Fibroblast of lung (primary cell): ENCODE data around the gene CCL2. TPM values are rescaled to one million over a fixed set of nuclear protein-coding genes. Genes with fewer than 3 reads are reported as not detected.

Source experiments
- DNase-seq, 2 donors: peaks; one replicate each; pipeline versions ENCODE4 v3.0.0 to v3.0.0-alpha.2; 2010; ENCODE audit warnings: low read depth in 2 of 2
- H2AFZ ChIP-seq: 2 replicates; pipeline ENCODE4 v1.5.1; 2012; ENCODE audit warnings: low read length, control low read depth, inconsistent platforms
- H3K27ac ChIP-seq: 2 replicates; pipeline ENCODE4 v1.5.1; 2011; ENCODE audit warnings: low read length, control low read depth; ENCODE audit not compliant: insufficient read depth
- H3K27me3 ChIP-seq: 2 replicates; pipeline ENCODE4 v1.5.1; 2011; ENCODE audit warnings: mild to moderate bottlenecking, low read length; ENCODE audit not compliant: control insufficient read depth, insufficient read depth
- H3K36me3 ChIP-seq: 2 replicates; pipeline ENCODE4 v1.5.1; 2011; ENCODE audit warnings: low read length; ENCODE audit not compliant: control insufficient read depth, insufficient read depth
- H3K4me1 ChIP-seq: 2 replicates; pipeline ENCODE4 v1.5.1; 2011; ENCODE audit warnings: low read length; ENCODE audit not compliant: control insufficient read depth, insufficient read depth; ENCODE audit errors: extremely low read depth
- H3K4me2 ChIP-seq: 2 replicates; pipeline ENCODE4 v1.5.1; 2011; ENCODE audit warnings: low read length, control low read depth; ENCODE audit not compliant: insufficient read depth; ENCODE audit errors: extremely low read depth
- H3K4me3 ChIP-seq, 4 experiments: fragments of 200-600 bp in 1 of 4; sonication (generic) in 1 of 4; replicated peaks in 1 of 4; 2 replicates each; pipeline ENCODE4 v1.5.1; 2011 to 2016; ENCODE audit warnings: low read length in 4 of 4, low read depth in 3 of 4, mild to moderate bottlenecking in 3 of 4, control low read depth in 2 of 4, inconsistent platforms in 1 of 4, mixed read lengths in 1 of 4; ENCODE audit not compliant: insufficient read depth in 1 of 4; ENCODE audit errors: control extremely low read depth in 1 of 4
- H3K79me2 ChIP-seq: 2 replicates; pipeline ENCODE4 v1.5.1; 2012; ENCODE audit warnings: mild to moderate bottlenecking, low read length, inconsistent platforms; ENCODE audit not compliant: control insufficient read depth, insufficient read depth
- H3K9ac ChIP-seq: 2 replicates; pipeline ENCODE4 v1.5.1; 2011; ENCODE audit warnings: mild to moderate bottlenecking, low read length, control low read depth; ENCODE audit not compliant: insufficient read depth
- H3K9me3 ChIP-seq: 2 replicates; pipeline ENCODE4 v1.5.1; 2012; ENCODE audit warnings: low read depth, low read length; ENCODE audit not compliant: control insufficient read depth, insufficient read depth
- H4K20me1 ChIP-seq: 2 replicates; pipeline ENCODE4 v1.5.1; 2011; ENCODE audit warnings: low read length; ENCODE audit not compliant: control insufficient read depth, insufficient read depth; ENCODE audit errors: extremely low read depth
- CTCF ChIP-seq, 2 donors: IDR thresholded peaks in 1 of 2; conservative IDR thresholded peaks in 1 of 2; 1 replicate in 1 of 2; 2 replicates in 1 of 2; pipeline ENCODE4 v1.5.1; 2011 to 2012; ENCODE audit warnings: low read length in 2 of 2, control low read depth in 1 of 2, inconsistent platforms in 1 of 2, low read depth in 1 of 2, mild to moderate bottlenecking in 1 of 2
- EZH2 ChIP-seq: IDR thresholded peaks from 2 replicates; pipeline ENCODE4 v1.5.1; 2012; ENCODE audit warnings: low read length, control low read depth, mild to moderate bottlenecking; ENCODE audit errors: missing control alignments
- polyA plus RNA-seq, 2 donors: library from polyadenylated mRNA; depleted of rRNA in 1 of 2; stranded (reverse) in 1 of 2; unstranded in 1 of 2; fragments of >200 nt; gene quantifications; 2 replicates each; pipeline ENCODE4 v1.2.1, GENCODE V29; 2011 to 2012; ENCODE audit warnings: missing spikeins in 1 of 2
- total RNA-seq: library from RNA; depleted of rRNA; stranded (reverse); fragments of >200 nt; gene quantifications from 2 replicates; pipeline ENCODE4 v1.2.1, GENCODE V29; 2014

CCL2 gene
- total and polyA plus RNA-seq, 2 donors (not counting 1 experiment from before 2014, with no cell fraction given): 42.9 to 170 TPM

GRCh38 chr17:34283571-34283970 lies 28.5 kb downstream of the CCL2 start:
- peaks cover 2% of the 10 kb centered on the region for H3K27me3 ChIP-seq
- H3K4me3 ChIP-seq: no peak overlapping the region
- H3K27ac ChIP-seq: no peak overlapping the region
- H2AFZ ChIP-seq: no peak overlapping the region
- H3K36me3 ChIP-seq: no peaks in the 10 kb centered on the region
- H3K9ac ChIP-seq: no peak overlapping the region
- no peak overlapping the region for H3K4me2 ChIP-seq
- no peaks in the 10 kb centered on the region for H4K20me1 ChIP-seq
- no peaks in the 10 kb centered on the region for H3K79me2 ChIP-seq
- TF ChIP-seq CTCF (conservative IDR thresholded peaks at IDR 0.05 in 1 of 2, IDR thresholded peaks at IDR 0.05 in 1 of 2; ENCODE audit: low read depth in 1 of 2, low read length in 2 of 2): no peak
- no peak for TF ChIP-seq EZH2
- H3K4me1 ChIP-seq: peaks cover 3% of the 10 kb centered on the region
- DNase-seq: no peak
- no peaks in the 10 kb centered on the region for H3K9me3 ChIP-seq

- Histone ChIP-seq H3K79me2 (no peaks in the 10 kb centered on the region), H3K27me3 (peaks cover 2% of the 10 kb centered on the region), H4K20me1 (no peaks in the 10 kb centered on the region), H3K4me2 (no peak within 1 kb of the TSS), H3K27ac (no peak within 1 kb of the TSS), H3K4me1 (peaks cover 3% of the 10 kb centered on the region), H3K9ac (no peak within 1 kb of the TSS), H3K9me3 (no peaks in the 10 kb centered on the region), H2AFZ (no peak within 1 kb of the TSS), H3K4me3 (no peak within 1 kb of the TSS), H3K36me3 (no peaks in the 10 kb centered on the region)
- no peak for DNase-seq
- TF ChIP-seq EZH2: no peak
- no peak for TF ChIP-seq CTCF (conservative IDR thresholded peaks at IDR 0.05 in 1 of 2, IDR thresholded peaks at IDR 0.05 in 1 of 2; ENCODE audit: low read depth in 1 of 2, low read length in 2 of 2)
Measured at GRCh38 chr17:34285286-34285792, 30.3 kb downstream of the CCL2 start, which contains the start of gene CCL11. Gene CCL11 (plus strand): TSS chr17:34285742. CDS start chr17:34285809, 67 bp downstream.

GRCh38 chr17:34287875-34288274 lies 32.8 kb downstream of the CCL2 start:
- Histone ChIP-seq H3K36me3 (no peaks in the 10 kb centered on the region), H3K79me2 (no peaks in the 10 kb centered on the region), H3K27ac (no peak overlapping the region), H3K4me3 (no peak overlapping the region), H4K20me1 (no peaks in the 10 kb centered on the region), H3K4me1 (peaks cover 3% of the 10 kb centered on the region), H3K9ac (no peak overlapping the region), H3K9me3 (no peaks in the 10 kb centered on the region), H3K4me2 (no peak overlapping the region), H3K27me3 (peaks cover 2% of the 10 kb centered on the region), H2AFZ (no peak overlapping the region)
- no peak for TF ChIP-seq CTCF (conservative IDR thresholded peaks at IDR 0.05 in 1 of 2, IDR thresholded peaks at IDR 0.05 in 1 of 2; ENCODE audit: low read depth in 1 of 2, low read length in 2 of 2)
- no peak for TF ChIP-seq EZH2
- no peak for DNase-seq
